HG02610 (cell line): ENCODE data around the gene APLNR.

ENCODE experiments used
- ATAC-seq: cut with Tn5 transposase; IDR thresholded peaks from one replicate; pipeline ENCODE4 v1.9.1; 2021; ENCODE audit warnings: mild to moderate bottlenecking, moderate library complexity; ENCODE audit not compliant: unreplicated experiment

APLNR gene

DNA sequence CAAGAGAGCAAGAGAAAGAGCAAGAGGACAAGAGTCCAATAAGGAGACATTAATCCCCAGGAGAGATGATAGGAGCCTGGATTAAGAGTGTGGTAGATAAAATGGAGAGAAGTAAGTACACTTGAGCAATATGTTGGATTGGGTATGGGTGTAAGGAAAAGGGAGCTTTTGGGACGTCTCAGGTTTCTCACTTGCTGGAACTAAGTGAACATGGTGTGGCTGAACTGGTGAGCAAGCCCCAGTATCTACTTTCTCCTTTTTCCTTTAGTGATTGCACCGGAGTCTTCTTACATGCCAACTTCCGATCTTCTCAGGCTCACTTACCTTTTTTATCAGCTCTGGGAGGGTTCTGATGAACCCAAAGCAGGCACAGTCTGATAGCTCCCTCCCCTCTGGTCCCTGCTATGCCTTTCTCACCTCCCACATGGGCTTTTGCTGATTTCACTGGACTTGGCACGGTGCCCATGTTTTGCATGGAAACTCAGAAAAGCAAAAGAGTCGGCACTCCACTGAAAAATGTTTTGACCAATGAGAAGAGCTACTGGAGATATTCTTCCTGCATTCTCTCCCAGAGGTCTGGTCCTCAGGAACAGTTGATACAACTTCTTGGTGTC lies 14.5 kb upstream of the APLNR start:
- ATAC-seq: no peak

DNA sequence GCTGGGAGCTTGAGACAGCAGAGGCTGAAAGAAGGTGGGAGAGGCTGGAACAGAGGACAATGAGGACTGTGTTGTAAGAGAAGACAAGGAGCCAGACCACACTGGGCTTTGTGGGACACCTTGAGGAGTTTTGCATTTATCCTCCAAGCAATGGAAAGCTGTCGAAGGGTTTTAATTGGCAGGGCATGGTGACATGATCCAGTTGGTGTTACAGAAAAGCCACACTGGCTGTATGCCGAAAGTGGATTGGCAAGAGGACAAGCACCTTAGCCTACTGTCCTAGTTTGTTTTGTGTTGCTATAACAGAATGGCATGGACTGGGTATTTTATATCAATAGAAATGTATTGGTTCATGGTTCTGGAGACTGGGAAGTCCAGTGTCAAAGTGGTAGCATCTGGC lies 14.0 kb upstream of the APLNR start:
- no peak for ATAC-seq

DNA sequence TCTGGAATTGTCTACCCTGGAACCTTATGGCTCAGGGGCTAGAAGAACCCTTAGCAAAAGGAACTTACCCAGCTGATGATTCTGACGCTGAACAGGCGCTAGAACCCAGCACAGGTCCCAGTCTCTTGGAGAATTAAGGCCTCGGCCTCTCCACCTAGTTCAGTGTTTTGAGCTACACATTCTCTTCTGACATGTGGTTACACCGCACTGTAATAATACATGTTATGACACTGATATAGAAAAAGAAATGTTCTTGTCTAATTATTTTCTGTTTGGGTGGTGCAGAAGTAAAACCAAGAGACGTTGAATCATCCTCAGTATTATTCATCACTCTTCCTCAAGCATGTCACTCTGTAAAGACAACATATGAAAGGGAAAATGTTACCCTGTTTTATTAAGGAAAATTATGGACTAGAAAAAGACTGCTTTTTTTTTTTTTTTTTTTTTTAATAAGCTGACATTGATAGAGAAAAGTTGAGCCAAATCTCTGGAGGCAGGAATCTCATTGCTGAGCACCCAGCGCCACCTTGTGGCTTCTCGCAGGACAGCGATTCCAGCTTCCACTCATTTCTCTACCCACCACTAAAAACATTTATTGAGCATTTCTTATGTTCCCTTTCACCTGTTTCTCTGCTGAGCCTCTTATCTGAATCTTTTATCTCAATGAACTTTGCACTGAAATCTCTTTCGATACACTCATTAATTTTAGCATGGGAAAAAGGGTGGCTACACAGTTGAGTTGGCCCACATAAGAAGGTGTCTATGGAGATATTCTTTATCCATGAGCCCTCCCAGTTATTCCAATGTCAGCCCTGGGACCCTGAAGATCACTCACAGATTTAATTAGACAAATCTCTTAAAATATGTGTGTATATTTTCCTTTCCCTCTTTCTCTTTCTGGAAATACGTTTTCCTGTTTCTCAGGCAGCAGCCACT lies 12.6 kb upstream of the APLNR start:
- ATAC-seq: no peak

DNA sequence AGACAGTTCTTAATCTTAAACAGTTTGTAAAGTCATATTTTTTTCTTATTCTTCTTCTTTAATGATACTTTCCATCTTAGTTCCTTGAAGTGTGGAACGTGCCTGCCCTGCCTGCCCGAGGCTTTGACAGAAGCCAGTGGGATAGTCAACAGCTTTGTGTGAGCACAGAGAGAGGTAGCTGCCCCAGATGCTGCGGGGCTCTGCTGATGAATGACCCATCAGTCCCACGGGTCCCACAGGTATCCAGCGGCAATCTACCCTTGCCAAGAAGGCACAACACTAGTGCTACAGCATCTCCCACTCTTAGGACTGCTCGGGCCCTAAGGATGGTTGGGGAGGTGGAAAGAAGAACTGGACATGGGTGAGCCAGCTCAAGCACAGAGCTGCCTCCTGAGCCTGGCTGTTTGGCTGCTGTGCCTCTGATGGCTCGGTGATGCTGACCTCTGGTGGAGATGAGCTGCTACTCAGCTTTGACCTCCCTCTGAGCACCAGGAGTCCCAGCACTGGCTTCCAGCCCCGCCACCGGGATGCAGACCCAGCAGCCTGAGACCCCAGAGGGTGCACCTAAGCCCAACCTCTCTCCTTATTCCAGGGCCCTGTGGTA lies 11.8 kb upstream of the APLNR start:
- ATAC-seq: no peak

DNA sequence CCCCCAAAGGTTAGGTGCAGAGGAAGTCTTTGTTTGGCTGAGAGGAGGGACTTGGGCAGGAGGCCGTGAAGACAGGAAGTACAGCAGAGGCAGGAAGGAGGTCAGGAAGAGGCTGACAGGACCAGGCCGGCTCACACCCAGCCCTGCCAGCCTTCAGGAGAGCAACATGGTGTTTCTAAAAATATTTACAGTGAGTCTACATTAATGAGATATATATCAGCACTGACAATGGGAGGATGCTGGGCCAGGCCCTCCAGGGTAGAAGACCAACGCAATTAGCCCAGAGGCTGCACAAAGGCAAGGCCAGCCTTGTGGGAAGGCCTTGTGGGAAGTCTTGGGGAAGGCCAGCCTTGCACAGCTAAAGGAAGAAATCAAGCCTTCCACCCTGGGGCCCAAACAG lies 7.9 kb upstream of the APLNR start:
- no peak for ATAC-seq

DNA sequence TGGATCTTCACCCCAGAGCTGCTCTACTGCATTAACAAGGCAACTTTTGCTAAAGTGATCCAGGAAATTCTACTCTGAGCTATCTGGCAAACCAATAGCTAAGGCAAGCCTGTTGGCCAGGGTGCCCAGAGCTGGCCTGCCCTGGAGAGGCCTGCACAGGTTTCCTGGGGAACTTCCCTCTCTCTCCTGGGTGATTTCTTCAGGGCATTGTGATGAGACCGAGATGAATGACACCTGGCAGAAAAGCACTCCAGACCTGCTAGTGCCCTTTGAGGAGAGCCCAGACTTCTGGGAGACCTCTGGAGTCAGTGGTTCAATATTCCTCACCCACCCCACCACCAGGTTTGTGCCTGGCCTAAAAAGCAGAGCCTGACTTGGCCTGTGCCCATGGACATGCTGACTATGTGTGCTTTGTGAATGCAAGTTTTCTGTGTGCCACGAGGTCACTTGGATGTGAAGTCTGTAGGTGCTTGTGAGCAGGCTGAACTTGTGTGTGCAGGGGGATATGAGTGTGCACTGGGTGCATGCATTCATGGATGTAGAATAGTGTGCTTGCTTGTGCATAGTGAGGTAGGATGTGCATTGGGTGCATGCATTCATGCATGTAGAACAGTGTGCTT lies 4.4 kb upstream of the APLNR start:
- ATAC-seq: no peak

DNA sequence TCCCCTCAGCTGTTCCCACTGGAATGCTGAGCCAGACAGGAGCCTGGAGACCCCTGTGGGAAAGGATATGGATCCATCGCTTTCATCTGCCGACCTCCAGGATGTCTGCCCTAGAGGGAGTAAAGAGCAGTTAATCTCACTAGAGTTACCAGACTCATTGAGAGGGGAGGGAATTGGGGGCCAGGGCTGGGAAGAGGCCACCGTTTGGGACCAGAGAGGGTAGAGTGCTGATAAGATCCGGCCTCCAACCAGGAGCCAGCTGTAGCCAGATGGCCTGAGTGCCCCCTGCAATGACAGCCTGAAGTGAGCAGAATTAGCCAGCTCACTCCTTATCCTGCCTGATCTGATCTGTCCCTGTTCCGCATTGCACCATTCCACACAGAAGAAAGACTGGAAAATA lies 3.7 kb upstream of the APLNR start:
- ATAC-seq: no peak

DNA sequence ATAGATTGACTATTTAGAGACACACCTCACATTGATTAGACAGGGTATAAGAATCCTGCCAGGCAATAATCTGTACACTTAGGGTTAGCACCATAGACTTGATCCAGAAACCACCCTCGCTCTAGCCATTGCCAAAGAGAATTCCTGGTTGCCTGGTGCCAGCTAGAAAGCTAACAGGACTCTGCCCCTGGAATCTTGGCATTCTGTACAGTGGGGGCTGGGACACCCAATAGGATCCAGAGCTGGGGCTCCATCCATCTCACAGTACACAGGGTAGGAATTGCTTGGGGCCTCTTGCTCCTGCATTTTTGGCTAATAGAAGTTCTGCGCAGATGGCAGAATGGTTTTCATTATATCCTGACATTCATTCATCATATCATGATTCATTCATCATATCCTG lies 3.0 kb upstream of the APLNR start:
- ATAC-seq: no peak

DNA sequence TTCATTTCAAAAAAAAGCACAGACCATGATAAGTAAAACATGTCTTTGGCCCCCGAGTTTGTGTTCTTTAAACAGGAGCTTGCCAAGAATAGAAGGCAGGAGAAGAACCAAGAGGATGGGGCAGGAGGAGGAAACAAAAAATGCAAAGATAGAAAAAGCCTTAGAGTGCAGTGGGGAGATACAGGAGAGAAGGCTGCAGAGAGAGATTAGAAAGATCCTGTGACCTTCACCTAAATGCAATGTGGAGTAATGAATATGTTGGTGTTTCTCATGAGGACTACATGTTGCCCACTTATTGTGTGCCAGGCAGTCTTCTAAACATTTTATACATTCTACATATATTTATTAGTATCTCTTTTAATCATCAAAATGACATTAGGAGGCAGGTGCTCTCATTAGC lies 2.3 kb upstream of the APLNR start:
- no peak for ATAC-seq

DNA sequence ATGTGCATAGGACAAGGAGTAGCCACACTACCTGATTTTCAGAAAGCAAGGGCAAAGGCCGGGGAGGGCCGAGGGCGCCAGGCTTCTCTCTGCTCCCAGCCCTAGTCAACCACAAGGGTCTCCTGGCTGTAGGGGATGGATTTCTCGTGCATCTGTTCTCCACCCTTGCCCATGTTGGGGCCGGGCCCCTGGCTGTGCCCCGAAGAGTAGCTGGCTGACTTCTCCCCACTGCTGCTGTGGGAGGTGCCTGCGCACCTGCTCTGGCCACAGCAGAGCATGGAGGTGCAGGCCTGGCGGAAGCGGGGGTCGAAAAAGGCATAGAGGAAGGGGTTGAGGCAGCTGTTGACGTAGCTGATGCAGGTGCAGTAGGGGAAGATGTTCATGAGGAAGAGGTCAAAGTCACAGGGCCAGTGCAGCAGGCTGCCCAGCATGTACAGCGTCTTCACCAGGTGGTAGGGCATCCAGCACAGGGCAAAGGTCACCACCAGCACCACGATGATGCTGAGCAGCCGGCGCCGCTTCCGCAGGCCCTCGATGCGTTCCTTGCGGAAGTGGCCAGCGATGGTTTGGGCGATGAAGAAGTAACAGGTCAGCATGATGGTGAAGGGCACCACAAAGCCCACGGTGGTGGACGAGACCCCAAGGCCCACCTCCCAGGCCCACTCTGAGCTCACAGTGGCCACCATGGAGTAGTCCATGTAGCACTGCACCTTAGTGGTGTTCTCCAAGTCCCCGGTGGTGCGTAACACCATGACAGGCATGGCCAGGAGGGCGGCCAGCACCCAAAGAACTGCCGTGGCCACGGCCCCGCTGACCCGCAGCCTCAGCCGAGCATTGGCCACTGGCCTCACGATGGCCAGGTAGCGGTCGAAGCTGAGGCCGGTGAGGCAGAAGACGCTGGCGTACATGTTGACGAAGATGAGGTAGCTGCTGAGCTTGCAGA lies 1.0 kb downstream of the APLNR start:
- ATAC-seq: no peak

DNA sequence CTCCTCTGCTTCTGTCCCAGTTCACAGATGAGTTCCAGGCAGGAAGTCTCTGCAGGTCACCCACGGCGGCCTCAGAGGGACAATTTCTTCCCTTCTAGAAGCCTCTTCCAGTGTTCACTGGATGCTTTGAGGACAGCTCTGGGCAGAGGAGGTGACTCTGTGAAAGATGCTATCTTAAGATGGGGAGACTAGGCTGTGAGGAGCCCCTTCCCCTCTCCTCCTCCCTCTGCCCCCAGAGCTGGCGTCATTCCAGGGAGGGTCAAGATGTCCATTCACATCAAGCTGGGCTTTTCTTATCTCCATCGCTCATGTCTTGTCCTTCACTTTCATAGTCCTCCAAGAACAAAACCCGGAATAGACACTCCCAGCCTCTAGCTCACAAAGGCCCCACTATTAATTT lies 3.3 kb downstream of the APLNR start:
- ATAC-seq: no peak

DNA sequence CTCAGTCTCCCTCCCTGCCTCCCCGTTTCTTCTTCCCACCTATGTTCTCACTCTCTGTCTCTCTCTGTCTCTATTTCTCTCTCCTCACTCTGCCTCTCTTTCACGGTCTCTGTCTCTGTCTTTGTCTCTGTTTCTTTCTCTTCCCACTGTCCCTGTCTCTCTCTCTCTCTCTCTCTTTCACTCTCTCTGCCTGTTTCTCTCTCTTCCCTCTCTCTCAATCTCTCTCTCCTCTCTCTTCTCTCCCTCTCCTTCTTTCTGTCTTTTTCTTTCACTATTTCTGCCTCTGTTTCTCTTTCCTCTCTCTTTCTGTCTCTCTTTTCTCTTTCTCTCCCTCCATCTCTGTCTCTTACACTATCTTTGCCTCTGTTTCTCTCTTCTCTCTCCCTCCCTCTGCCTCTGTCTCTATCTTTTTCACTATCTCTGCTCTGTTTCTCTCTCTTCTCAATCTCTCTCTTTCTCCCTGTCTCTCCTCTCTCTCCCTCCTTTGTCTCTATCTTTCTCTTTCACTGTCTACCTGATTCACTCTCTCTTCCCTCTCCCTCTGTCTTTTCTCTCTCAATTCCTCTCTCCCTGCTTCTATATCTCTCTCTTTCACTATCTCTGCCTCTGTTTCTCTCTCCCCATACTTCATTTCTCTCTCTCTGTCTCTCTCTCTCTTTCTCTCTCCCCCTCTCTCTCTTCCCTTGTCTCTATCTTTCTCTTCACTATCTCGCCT lies 5.4 kb downstream of the APLNR start:
- ATAC-seq: no peak

DNA sequence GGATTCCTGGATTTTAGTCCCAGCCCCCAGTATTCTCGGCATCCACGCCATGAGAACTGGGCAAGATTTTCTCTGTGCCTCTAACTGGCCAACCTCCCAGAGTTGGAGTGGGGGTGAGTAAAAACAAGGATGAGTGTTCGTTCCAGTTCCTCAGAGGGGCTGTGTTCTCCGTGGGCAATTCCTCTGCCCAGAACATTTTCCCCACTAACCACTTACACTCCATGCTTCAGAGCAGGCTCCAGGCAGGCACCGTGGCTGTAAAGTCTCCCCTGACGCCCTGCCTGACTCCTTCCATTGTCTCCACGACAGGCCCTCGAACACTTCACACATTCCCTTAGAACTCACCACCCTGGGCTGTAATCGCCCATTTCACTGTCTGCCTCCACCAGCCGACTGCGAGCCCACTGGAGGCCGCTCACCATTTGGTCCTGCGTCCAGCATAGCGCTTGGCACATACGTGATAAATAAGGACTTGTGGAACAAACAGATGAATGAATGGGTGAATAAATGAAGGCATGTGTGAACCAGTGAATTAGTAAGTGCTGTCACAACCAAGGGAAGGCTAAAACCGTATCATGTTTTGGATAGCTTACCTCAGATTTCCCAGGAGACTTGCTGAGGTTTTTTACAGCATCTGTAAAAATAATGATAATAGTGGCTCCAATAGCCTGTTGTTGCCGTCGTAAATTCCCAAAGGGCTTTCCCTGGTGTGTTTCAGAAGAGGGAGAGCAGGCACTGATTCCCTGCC lies 6.1 kb downstream of the APLNR start:
- ATAC-seq: no peak

DNA sequence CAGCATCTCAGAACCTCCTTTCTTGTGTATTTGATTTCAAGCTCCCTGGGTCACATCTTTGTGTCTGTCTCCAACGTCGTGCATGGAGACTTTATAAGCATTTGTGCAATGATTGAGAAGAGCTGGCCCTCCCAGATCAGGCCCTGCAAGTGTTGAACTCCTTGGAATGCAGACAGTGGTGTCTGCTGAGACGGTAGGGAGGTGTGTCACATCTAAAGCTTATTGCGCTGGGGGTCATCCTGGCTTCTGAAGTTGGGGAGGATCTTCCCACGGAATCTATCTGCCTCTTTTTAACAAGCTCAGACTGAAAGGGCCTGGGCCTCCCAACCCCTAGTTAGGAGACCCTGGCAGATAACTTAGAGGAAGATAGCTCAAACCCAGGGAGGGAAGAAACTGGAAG lies 6.7 kb downstream of the APLNR start:
- no peak for ATAC-seq

DNA sequence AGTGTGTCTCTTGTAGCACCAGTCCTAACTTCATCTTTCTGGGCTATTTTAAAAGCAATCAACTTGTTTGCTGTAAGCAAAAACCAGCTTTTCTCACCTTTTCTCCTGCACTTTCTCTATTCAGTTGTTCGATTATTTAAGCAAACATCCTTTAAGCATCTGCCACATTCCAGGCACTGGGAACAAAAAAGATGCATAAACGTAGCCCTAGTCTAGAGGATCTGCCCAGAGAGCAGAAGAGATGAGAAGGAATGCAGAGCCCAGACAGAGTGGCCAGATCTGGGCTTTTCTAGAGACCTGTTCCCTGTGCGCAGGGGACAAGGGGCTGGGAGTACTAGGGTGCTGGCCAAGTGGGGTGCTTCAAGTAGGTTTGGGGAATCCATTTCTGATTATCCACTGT lies 8.4 kb downstream of the APLNR start:
- ATAC-seq: no peak

DNA sequence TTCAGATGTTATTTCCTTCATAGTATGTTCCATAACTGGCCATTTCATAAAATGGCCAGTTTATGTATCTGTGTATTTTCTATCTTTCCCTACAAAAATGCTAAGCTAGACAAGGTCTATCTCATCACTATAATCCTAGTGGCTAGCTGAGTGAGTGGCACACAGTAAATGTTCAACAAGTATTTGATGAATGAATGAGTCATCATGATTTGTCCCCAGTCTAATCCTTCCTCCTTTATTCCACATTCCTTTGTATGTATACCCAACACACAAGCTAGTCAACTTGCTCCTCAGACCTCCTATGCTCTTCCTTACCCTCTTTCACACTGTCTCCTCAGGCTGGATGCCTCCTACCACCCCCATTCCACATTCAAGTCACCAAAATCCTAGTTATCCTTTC lies 12.5 kb downstream of the APLNR start:
- ATAC-seq: no peak

DNA sequence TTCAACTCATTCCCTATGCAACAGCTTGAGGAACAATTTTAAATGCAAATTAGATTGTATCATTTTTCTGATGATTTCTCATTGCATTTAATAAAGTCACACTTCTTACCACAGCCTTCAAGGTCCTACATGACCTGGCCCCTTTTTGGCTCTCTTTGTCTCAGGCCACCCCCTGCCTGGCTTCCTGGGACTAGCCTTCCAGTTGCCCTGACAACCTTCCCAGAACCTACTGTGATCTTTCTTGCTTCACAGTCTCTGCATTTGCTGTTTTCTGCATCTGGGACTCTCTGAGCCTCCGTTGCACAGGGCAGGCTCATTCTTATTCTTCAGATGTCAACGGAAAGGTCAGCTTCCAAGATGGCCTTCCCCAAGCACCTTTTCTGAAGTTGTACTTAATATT lies 12.9 kb downstream of the APLNR start:
- ATAC-seq: no peak

DNA sequence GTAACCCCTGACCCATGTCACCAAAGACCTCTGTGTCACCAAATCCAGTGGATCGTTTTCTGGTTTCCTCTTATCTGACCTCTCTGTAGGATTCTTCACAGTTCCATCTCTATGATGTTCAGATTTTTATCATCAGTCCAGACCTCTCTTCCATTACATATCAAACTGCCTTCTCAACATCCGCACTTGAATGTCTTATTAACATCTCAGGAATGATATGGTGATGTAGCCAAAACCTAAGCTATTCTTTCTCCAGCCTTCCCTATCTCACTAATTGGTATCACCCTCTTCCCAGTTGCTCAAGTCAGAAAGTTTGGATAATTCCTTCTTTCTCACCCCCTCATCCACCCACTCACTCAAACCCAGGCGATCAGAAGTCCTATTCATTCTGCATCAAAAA lies 13.4 kb downstream of the APLNR start:
- ATAC-seq: no peak

DNA sequence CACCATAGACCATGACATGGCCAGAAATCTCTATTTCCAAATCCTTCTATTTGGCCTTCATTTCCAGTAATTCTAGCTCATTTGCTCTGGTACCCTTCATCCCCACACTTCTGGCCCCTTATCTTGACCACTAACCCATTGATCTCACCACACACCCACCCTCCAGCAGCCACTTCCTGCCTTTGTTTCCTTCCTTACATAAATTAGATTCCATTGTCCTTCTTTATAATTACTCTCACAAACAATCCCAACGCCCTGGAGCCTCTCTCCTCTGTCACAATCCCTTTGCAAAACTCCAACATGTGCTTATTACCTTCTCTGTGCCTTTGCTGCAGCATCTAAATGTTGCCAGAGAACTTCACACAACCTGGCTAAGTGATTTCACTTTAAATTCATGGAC lies 14.8 kb downstream of the APLNR start:
- ATAC-seq: no peak
